Measurements from ENCODE around the gene GJA3. TPM values are rescaled to one million over a fixed set of nuclear protein-coding genes. Genes with fewer than 3 reads are reported as not detected.

The GJA3 gene
- total and polyA plus RNA-seq, 2 of the 8 experiments (the other 6 are each of a cell fraction or from before 2014, with no cell fraction given), result 0.12 to 0.60 TPM

- TF ChIP-seq TCF12 (IDR thresholded peaks at IDR 0.05; ENCODE audit: low read depth, low read length) (no peak), CHD2 (IDR thresholded peaks at IDR 0.05; ENCODE audit: low read length) (no peak), TAF7 (optimal IDR thresholded peaks at IDR 0.05; ENCODE audit: borderline replicate concordance, low read depth, low read length) (no peak), SIN3A (conservative IDR thresholded peaks at IDR 0.05 in 1 of 2, IDR thresholded peaks at IDR 0.05 in 1 of 2; ENCODE audit: low read depth in 1 of 2, low read length in 2 of 2) (no peak), SP1 (IDR thresholded peaks at IDR 0.05; ENCODE audit: low read depth, low read length) (no peak), BCL11A (IDR thresholded peaks at IDR 0.05; ENCODE audit: low read depth in 2 of 2, low read length in 2 of 2) (no peak), CREB1 (IDR thresholded peaks at IDR 0.05) (no peak), RAD21 (IDR thresholded peaks at IDR 0.05 in 1 of 2, conservative IDR thresholded peaks at IDR 0.05 in 1 of 2; ENCODE audit: low read depth in 2 of 2, low read length in 2 of 2) (peak; percentile 19 to 23; a peak in 2 of 4 replicates), RXRA (IDR thresholded peaks at IDR 0.05; ENCODE audit: insufficient read depth, low read depth, low read length) (no peak), JUND (IDR thresholded peaks at IDR 0.05; ENCODE audit: low read length) (peak; percentile 15; the same call in 1 of the 2 replicates), NANOG (IDR thresholded peaks at IDR 0.05; ENCODE audit: insufficient read depth, low read depth, low read length, poor library complexity, severe bottlenecking) (no peak), CHD1 (IDR thresholded peaks at IDR 0.05; ENCODE audit: low read depth, low read length) (no peak), CTCF (IDR thresholded peaks at IDR 0.05; ENCODE audit: control extremely low read depth in 1 of 3, insufficient read depth in 1 of 3, low read depth in 1 of 3, low read length in 3 of 3) (peak; percentile 32 to 60 (median 48); a peak in 3 of 4 replicates), PHF8 (conservative IDR thresholded peaks at IDR 0.05; ENCODE audit: low read depth, low read length) (0 out of 2 replicates have a peak, but pooled peaks have one; percentile 3), POLR2A (IDR thresholded peaks at IDR 0.05; ENCODE audit: control extremely low read depth in 1 of 2, low read depth in 2 of 2, low read length in 2 of 2) (no peak), EGR1 (IDR thresholded peaks at IDR 0.05; ENCODE audit: borderline replicate concordance, low read depth, low read length) (no peak), MAX (IDR thresholded peaks at IDR 0.05) (no peak)
Measured at GRCh38 chr13:20128459-20128931, 32.4 kb downstream of the GJA3 start (continued).
